GM06990 (cell line): Measurements from ENCODE around the gene CDC25A.

Experiments
- DNase-seq: peaks from one replicate; pipeline ENCODE4 v3.0.0-alpha.2; 2011; ENCODE audit not compliant: insufficient read length; ENCODE audit errors: extremely low read depth
- H3K27me3 ChIP-seq: replicated peaks from 2 replicates; pipeline ENCODE4 v1.6.0; 2011; ENCODE audit warnings: low read length; ENCODE audit not compliant: control insufficient read depth, insufficient read depth
- H3K36me3 ChIP-seq: 2 replicates; pipeline ENCODE4 v1.5.1; 2011; ENCODE audit warnings: low read length; ENCODE audit not compliant: control insufficient read depth, insufficient read depth
- H3K4me3 ChIP-seq: replicated peaks from 2 replicates; pipeline ENCODE4 v1.5.1; 2011; ENCODE audit warnings: low read depth, mild to moderate bottlenecking, control low read depth, low read length
- TF ChIP-seq, protein P1 (sequence below): IDR thresholded peaks from 2 replicates; pipeline ENCODE4 v1.5.1; 2011; ENCODE audit warnings: low read length, control low read depth, mild to moderate bottlenecking, inconsistent platforms; ENCODE audit not compliant: insufficient read depth, poor library complexity, severe bottlenecking

The CDC25A gene

DNA sequence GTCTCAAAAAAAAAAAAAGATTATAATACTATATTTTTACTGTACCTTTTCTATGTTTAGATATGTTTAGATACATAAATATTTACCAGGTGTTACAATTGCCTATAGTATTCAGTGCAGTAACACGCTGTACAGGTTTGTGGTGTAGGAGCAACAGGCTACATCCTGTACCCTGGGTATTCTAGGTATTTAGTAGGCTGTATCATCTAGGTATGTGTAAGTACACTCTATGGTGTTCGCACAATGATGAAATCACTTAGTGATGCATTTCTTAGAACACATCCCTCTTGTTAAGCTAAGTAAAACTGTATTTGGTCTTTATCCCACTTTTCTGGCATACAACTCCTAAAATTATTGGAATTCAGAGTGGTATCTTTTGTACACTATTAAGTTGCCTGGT, 77.8 kb downstream of the CDC25A start:
- no peaks in the 10 kb centered on the region for H3K27me3 ChIP-seq
- H3K36me3 ChIP-seq: no peaks in the 10 kb centered on the region
- DNase-seq: no peak
- no peak overlapping the region for H3K4me3 ChIP-seq
- TF ChIP-seq, protein P1, sequence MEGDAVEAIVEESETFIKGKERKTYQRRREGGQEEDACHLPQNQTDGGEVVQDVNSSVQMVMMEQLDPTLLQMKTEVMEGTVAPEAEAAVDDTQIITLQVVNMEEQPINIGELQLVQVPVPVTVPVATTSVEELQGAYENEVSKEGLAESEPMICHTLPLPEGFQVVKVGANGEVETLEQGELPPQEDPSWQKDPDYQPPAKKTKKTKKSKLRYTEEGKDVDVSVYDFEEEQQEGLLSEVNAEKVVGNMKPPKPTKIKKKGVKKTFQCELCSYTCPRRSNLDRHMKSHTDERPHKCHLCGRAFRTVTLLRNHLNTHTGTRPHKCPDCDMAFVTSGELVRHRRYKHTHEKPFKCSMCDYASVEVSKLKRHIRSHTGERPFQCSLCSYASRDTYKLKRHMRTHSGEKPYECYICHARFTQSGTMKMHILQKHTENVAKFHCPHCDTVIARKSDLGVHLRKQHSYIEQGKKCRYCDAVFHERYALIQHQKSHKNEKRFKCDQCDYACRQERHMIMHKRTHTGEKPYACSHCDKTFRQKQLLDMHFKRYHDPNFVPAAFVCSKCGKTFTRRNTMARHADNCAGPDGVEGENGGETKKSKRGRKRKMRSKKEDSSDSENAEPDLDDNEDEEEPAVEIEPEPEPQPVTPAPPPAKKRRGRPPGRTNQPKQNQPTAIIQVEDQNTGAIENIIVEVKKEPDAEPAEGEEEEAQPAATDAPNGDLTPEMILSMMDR: no peak

DNA sequence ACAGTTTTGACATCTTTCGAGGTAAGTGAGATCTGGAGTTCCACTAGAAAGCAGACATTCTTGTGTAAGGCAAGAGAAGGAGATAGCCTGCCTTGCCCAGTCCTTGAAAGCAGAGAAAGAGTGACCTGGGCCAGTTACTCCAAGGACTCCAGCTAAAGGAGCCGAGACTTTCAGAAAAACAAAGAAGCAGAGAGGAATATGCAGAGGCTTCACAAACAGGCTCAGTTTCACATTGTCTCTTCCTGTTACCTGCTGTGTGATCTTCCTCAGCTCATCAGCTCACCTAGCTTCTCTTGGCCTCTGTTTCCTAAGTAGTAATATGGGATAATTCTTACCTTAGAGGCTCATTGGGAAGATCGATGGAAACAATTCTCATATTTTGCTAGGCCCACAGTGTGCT, 81.0 kb downstream of the CDC25A start:
- DNase-seq: no peak
- TF ChIP-seq, protein P1: no peak
- H3K4me3 ChIP-seq: no peak overlapping the region

More for the DNA sequence above, 81.0 kb downstream of the CDC25A start:
- Histone ChIP-seq H3K27me3 (no peaks in the 10 kb centered on the region), H3K36me3 (no peaks in the 10 kb centered on the region)
